ENCODE results near the gene OIT3.

OIT3 gene

GRCh38 chr10:72952642-72953158 lies 59.2 kb downstream of the OIT3 start:
- DNase-seq (ENCODE audit: low read depth), result no peak

GRCh38 chr10:72953687-72954086 lies 60.1 kb downstream of the OIT3 start:
- DNase-seq (ENCODE audit: low read depth), result no peak

- no peak for DNase-seq (ENCODE audit: low read depth)
Observed at GRCh38 chr10:72954230-72954595, 60.7 kb downstream of the OIT3 start.

- no peak for DNase-seq (ENCODE audit: low read depth)
Observed at GRCh38 chr10:72954596-72955554, 61.3 kb downstream of the OIT3 start, which contains the start of gene PLA2G12B. PLA2G12B (minus strand) TSS chr10:72954806; CDS start chr10:72954685, 121 bp downstream.

- no peak for DNase-seq (ENCODE audit: low read depth)
Observed at GRCh38 chr10:72956001-72956400, 62.5 kb downstream of the OIT3 start.

GRCh38 chr10:72976886-72977285 lies 83.3 kb downstream of the OIT3 start:
- no peak for DNase-seq (ENCODE audit: low read depth)

GRCh38 chr10:72979709-72980108 lies 86.2 kb downstream of the OIT3 start:
- no peak for DNase-seq (ENCODE audit: low read depth)

GRCh38 chr10:72980348-72980747 lies 86.8 kb downstream of the OIT3 start:
- no peak for DNase-seq (ENCODE audit: low read depth)

- DNase-seq (ENCODE audit: low read depth), result no peak
Observed at GRCh38 chr10:72981028-72981881, 87.7 kb downstream of the OIT3 start.

GRCh38 chr10:72981882-72982529 lies 88.5 kb downstream of the OIT3 start:
- DNase-seq (ENCODE audit: low read depth), result no peak
